Activated CD8-positive, alpha-beta memory T cell treated with anti-CD3 and anti-CD28 coated beads for 36 hours (primary cell): ENCODE results near the gene IFITM1. TPM values are rescaled to one million over a fixed set of nuclear protein-coding genes. Genes with fewer than 3 reads are reported as not detected.

Experiments used
- CTCF ChIA-PET: fragments of 350-600 bp; sonication (Branson Sonifier 250); formaldehyde crosslinking; loops from one replicate; lab custom pipeline; 2021; ENCODE audit warnings: antibody characterized with exemption; lab: Charles Lee
- POLR2A ChIA-PET: fragments of 350-600 bp; sonication (Branson Sonifier 250); formaldehyde crosslinking; loops from one replicate; lab custom pipeline; 2021; ENCODE audit warnings: antibody characterized with exemption; lab: Charles Lee
- total RNA-seq, 2 experiments: library from RNA; stranded (reverse); gene quantifications; one replicate each; pipeline ENCODE4 v1.2.3, GENCODE V29; 2021

The IFITM1 gene
- total RNA-seq, 2 experiments from 2014 or later: 97.5 to 99.3 TPM

- ChIA-PET POLR2A (interaction anchor here (0.5 to 1.4 kb wide), 3 partner anchors 9 to 488 kb away, joined by 4 to 5 read pairs (median 5); no protein-coding TSS in a partner anchor), CTCF (interaction anchor here (0.8 to 3.2 kb wide), 9 partner anchors 8 to 158 kb away, joined by 3 to 16 read pairs (median 3); partner anchors contain the start of genes IFITM5 and SIGIRR)
These were observed 23.9 kb upstream of the IFITM1 start for GRCh38 chr11:289712-290620.

- CTCF ChIA-PET: interaction anchor here (0.8 to 1.5 kb wide), 6 partner anchors 8 to 124 kb away, joined by 3 to 5 read pairs (median 3); partner anchors contain the start of genes IFITM5 and SIGIRR
- POLR2A ChIA-PET: interaction anchor here (0.8 to 1.4 kb wide), 2 partner anchors 10 to 23 kb away, joined by 4 to 5 read pairs; no protein-coding TSS in a partner anchor
These were observed 23.1 kb upstream of the IFITM1 start for GRCh38 chr11:290621-291231.

- ChIA-PET POLR2A (no interaction called here), CTCF (interaction anchor here (1.2 kb wide), 1 partner anchor 8 kb away, joined by 3 read pairs; the partner anchor contains the start of gene IFITM5)
These were observed 22.3 kb upstream of the IFITM1 start for GRCh38 chr11:291281-292210.

GRCh38 chr11:292211-293121, 21.4 kb upstream of the IFITM1 start:
- CTCF ChIA-PET: interaction anchor here (0.6 kb wide), 1 partner anchor 64 kb away, joined by 3 read pairs; no protein-coding TSS in a partner anchor
- POLR2A ChIA-PET: no interaction called here

- CTCF ChIA-PET: interaction anchor here (0.6 to 2.6 kb wide), 3 partner anchors 12 to 65 kb away, joined by 3 to 17 read pairs (median 4); no protein-coding TSS in a partner anchor
- POLR2A ChIA-PET: interaction anchor here (0.9 kb wide), 1 partner anchor 11 kb away, joined by 3 read pairs; no protein-coding TSS in a partner anchor
These were observed 20.5 kb upstream of the IFITM1 start for GRCh38 chr11:293271-293851.

GRCh38 chr11:293852-294661, 19.8 kb upstream of the IFITM1 start:
- ChIA-PET POLR2A (interaction anchor here (0.9 kb wide), 1 partner anchor 12 kb away, joined by 3 read pairs; no protein-coding TSS in a partner anchor), CTCF (interaction anchor here (1.1 to 2.6 kb wide), 2 partner anchors 12 to 13 kb away, joined by 4 to 17 read pairs; no protein-coding TSS in a partner anchor)

- CTCF ChIA-PET: interaction anchor here (1.1 to 2.6 kb wide), 2 partner anchors 11 to 14 kb away, joined by 4 to 17 read pairs; no protein-coding TSS in a partner anchor
- POLR2A ChIA-PET: no interaction called here
These were observed 19.1 kb upstream of the IFITM1 start for GRCh38 chr11:294780-295179.

GRCh38 chr11:295351-296170, 18.3 kb upstream of the IFITM1 start:
- POLR2A ChIA-PET: no interaction called here

GRCh38 chr11:296171-297050, 17.4 kb upstream of the IFITM1 start:
- ChIA-PET POLR2A (no interaction called here), CTCF (interaction anchor here (2.6 kb wide), 1 partner anchor 9 kb away, joined by 17 read pairs; no protein-coding TSS in a partner anchor)

More at GRCh38 chr11:295351-296170, 18.3 kb upstream of the IFITM1 start:
- CTCF ChIA-PET: interaction anchor here (2.6 kb wide), 1 partner anchor 10 kb away, joined by 17 read pairs; no protein-coding TSS in a partner anchor

GRCh38 chr11:297051-297585, 16.7 kb upstream of the IFITM1 start:
- ChIA-PET CTCF (no interaction called here), POLR2A (interaction anchor here (0.6 kb wide), 1 partner anchor 85 kb away, joined by 3 read pairs; no protein-coding TSS in a partner anchor)

GRCh38 chr11:297586-298405, 16.0 kb upstream of the IFITM1 start:
- CTCF ChIA-PET: no interaction called here
- POLR2A ChIA-PET: interaction anchor here (0.6 kb wide), 1 partner anchor 84 kb away, joined by 3 read pairs; no protein-coding TSS in a partner anchor

- POLR2A ChIA-PET: no interaction called here
- CTCF ChIA-PET: interaction anchor here (0.6 to 1.7 kb wide), 3 partner anchors 8 to 248 kb away, joined by 3 to 4 read pairs (median 3); no protein-coding TSS in a partner anchor
These were observed 15.3 kb upstream of the IFITM1 start for GRCh38 chr11:298406-299065.
